GM19397 (cell line): ENCODE measurements around the gene TMPRSS9.

Experiments used
- ATAC-seq: cut with Tn5 transposase; IDR thresholded peaks from one replicate; pipeline ENCODE4 v1.9.1; 2021; ENCODE audit warnings: mild to moderate bottlenecking, moderate library complexity; ENCODE audit not compliant: unreplicated experiment

TMPRSS9 gene

DNA sequence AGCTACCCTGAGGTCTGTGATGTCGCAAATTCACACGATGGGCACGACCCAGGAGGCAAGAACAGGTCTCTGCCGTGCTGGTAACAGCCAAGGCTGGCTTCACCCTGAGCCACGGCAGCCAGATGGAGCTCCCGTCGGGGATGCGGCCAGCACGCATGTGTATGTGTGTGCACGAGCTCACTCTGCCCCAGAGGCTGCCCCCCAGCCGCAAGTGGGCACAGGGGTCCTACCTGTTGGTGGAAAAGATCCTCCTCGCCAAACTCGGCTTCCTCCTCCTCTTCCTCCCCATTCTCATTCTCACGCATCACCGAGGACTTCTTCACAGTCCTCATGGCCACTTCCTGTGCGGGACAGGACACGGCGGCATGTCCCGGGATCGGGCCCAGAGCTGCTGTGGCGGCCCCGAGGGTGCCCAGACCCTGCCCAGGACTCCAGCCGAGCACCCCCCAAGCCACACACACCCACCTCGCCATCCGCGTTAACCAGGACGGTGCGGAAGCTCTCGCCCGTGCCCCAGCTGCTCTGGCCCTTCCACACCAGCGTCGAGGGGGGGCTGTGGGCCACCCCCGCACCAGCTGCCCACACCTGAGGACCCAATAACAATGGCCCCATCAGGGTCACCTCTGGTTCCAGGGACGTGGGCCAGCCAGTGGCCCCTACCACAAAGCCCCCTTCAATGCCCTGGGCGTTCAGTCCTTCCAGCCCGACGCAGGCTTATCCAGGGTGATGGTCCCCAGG lies 71.4 kb downstream of the TMPRSS9 start:
- ATAC-seq: no peak

DNA sequence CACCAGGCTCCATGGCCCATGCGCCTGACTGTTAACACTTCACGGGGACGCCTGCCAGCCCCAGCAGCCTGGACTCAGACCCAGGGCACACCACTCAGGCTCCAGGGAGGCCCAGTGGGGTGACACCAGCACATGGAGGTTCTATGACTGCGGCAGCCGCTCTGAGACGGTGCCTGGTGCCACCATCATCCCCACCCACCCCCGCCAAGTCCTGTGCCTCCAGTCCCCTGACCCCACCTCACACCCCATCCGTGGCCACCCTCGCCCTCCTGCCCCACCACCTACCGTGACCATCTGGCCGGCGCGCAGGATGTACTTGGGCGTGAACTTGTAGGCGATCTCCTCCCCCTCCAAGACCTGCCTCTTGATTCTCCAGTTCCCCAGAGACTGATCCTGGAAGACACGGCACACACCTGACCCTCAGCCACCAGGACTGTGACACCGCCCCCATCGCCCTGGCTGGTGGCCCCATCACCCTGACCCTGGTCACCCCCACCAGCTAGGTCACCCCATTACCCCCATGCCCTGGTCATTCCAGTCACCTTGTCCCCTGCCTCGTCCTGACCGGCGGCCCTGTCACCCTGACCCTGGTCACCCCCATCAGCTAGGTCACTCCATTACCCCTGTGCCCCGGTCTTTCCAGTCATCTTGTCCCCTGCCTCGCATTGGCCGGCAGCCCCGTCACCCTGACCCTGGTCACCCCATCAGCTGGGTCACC lies 72.2 kb downstream of the TMPRSS9 start:
- no peak for ATAC-seq

GRCh38 chr19:2433854-2434253 lies 73.8 kb downstream of the TMPRSS9 start:
- ATAC-seq: no peak

- ATAC-seq: no peak
Measured at GRCh38 chr19:2434267-2434666, 74.2 kb downstream of the TMPRSS9 start.

GRCh38 chr19:2434721-2435265 lies 74.7 kb downstream of the TMPRSS9 start:
- ATAC-seq: no peak

- ATAC-seq: no peak
Measured at GRCh38 chr19:2436384-2436783, 76.3 kb downstream of the TMPRSS9 start.

GRCh38 chr19:2436926-2437325 lies 76.9 kb downstream of the TMPRSS9 start:
- no peak for ATAC-seq

DNA sequence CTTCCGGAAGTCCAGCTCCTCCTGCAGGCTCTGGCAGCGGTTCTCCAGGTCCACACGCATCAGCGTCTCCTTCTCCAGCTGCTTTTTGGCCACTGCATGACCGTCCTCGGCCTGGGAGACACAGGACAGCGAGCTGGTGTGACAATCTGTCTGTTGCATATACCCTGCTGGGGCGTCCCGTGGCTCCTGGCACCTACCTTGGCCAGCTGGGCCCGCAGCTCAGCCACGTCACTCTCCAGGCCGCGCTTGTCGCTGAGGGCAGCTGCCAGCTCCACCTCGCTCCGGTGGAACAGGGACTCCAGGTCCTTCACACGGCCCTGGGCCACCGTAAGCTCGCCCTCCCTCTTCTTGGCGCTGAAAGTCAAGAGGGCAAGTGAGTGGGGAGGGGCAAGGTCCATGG lies 78.1 kb downstream of the TMPRSS9 start:
- ATAC-seq: no peak

- ATAC-seq: no peak
Measured at GRCh38 chr19:2440515-2440914, 80.5 kb downstream of the TMPRSS9 start.

DNA sequence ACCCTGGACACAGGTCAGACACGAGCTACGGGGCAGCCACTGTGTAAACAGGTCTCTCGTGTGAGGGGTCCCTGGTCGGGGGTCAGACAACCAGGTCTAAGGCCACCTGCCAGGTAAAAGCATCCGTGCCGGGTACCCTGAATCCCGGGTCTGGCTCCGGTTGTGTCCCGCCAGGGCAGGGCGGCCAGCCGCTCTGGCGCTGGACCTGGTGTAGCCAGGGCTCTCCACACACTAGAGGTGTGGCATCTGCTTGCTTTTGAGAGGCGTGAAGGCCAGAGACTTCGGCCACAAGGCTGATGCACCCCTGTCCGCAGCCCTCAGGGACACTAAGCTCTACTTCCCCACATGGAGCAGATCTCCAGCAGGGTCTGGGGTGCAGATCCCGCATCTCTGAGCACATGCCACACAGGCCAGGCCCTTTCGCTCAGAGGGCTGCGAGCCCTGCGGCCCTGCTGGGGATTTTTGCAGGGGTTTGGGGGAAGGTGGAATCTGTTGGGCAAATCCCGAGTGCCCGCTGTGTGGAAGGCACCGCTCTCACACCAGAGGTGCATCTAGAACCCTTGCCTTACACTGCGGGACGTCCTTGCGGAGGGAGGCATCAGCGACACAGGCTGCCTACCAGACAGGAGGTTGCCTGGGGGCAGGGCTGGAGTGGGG lies 81.2 kb downstream of the TMPRSS9 start:
- no peak for ATAC-seq

DNA sequence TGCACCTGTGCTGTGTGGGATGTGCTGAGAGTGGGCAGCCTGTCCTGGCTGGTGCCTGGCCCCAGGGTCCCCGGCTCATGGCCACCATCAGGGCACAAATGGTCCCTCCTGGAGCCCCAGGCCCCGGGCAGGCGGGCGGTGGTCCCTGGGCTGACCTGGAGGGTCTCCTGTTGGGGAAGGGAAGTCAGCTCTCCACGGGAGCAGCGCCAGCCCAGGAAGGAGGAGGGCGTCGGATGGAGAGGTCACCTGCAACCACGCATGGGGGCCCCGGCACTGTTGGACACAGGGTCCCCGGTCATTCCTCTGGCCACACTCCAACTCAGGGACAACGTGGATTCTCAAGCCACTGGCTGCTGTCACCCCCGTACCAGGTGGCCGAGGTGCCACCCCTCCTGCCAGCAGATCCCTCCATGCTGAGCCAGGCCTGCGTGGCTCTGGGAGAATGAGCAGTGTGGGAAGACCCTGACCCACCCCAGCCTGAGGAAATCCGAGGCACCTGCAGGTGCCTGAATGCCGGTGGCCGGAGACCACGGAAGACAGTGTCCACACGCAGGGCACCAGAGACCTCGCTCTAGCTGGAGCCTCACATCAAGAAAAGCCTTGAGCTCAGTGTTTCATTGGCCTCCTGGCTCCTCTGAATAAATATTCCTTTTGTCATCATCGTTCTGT lies 83.2 kb downstream of the TMPRSS9 start:
- ATAC-seq: no peak

DNA sequence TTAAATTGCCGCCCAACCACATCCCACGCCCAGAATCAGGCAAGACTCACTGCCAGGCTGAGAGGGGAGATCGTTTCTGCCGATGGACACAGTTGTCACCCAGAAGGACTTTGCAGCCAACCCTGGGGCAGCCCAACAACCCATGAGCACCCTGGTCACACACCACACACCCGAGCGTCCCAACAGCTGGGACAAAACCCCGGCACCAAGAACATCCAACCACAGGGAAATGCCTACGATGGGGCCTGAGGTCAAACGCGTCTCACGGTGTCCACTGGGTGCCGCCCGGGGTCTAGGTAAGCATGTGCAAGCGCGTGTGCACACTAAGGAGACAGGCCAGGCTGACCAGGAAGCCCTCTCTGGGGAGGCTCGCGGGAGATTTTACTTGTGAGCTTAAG lies 83.7 kb downstream of the TMPRSS9 start:
- ATAC-seq: no peak

GRCh38 chr19:2444251-2445002 lies 84.4 kb downstream of the TMPRSS9 start:
- ATAC-seq: no peak

- ATAC-seq: no peak
Measured at GRCh38 chr19:2446381-2446780, 86.3 kb downstream of the TMPRSS9 start.

DNA sequence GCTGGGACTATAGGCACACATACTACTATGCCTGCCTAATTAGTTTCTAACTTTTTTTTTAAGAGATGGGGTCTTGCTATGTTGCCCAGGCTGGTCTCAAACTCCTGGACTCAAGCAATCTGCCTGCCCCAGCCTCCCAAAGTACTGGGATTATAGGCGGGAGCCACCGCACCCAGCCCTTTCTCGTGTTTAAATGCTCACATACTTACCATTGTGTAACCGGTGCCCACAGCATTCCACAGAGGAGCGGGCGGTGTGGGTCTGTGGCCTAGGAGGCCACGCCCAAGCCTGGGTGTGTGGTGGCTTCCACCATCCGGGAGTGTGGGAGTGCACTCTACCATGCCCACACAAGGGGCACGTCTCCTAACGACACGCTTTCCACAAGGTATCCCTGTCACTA lies 89.0 kb downstream of the TMPRSS9 start:
- no peak for ATAC-seq

DNA sequence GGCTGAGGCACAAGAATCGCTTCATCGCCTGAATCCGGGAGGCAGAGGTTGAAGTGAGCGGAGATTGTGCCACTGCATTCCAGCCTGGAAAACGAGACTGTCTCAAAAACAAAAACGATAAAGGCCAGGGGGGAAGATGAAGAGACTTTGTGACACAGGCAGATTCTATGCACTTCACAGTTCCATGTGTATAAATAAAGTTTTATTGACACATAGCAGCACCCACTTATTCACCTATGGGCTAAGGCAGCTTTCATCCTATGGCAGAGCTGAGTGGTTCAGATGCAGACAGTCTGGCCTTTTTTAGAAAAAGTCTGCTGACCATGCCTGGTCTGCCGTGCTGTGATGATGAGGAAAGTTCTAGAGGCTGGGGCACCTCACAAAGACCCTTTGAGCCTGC lies 91.1 kb downstream of the TMPRSS9 start:
- ATAC-seq: no peak

DNA sequence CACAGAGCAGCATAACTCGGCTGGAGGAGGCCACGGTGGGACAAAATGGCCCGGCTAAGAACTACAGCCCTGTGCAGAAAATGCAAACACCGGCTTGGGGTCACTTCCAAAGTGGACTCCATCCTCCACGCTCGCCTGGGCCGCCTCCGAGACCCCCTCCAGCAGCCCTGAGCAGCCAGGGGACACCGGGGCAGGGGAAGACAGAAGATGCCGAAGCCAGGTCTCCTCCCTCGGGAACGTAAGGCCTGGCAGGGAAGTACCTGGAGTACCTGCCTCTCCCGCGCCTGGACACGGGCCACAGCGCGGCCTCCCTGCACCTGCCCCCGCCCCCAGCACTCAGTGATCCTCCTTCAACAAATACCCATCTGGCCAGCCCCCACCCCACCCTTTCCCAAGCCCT lies 91.7 kb downstream of the TMPRSS9 start:
- ATAC-seq: no peak

GRCh38 chr19:2453431-2454025 lies 93.5 kb downstream of the TMPRSS9 start:
- ATAC-seq: no peak

DNA sequence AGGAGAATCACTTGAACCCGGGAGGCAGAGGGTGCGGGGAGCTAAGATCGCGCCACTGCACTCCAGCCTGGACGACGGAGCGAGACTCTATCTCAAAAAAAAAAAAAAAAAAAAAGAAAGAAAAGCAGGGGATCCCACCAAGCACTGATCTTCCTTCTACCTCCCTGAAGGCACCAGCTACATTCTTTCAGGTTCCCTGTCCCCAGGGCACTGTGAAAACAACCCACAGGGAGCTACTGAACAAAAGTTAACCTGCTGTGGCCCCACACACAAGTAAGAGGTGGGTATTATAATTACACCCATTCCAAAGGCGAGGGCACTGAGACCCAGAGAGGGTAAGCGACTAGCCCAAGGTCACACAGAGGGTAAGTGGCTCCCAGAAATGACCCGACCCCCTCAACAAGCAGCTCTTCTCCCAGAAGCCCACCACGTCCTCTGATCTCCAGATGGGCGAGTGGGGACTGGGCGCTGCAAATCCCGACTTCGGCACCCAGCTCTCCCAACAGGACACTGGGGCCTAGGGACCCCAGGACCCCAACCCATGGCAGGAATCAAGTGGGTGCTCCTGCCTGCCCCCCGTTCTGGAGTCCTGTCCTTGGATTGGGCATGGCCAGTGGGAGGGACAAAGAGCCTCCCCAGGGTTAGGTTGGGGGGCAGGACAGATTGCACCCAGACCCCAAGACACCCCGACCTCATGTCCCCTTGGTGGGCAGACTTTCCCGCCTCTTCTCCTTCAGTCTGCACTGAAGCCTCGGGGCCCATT lies 94.3 kb downstream of the TMPRSS9 start:
- no peak for ATAC-seq
